Spleen (tissue), 11 donors: ENCODE measurements around the gene CACNA2D4. TPM values are rescaled to one million over a fixed set of nuclear protein-coding genes. Genes with fewer than 3 reads are reported as not detected.

Source experiments
- DNase-seq: peaks from one replicate; pipeline ENCODE4 v3.0.0-alpha.2; 2020
- H3K27ac ChIP-seq, 8 donors: fragments of 200-600 bp; sonication (generic) in 7 of 8; 1 replicate in 4 of 8; 2 replicates in 4 of 8; pipeline versions ENCODE4 v1.5.0 to v1.8.0; 2016 to 2021; ENCODE audit warnings: inconsistent platforms in 4 of 8, mild to moderate bottlenecking in 4 of 8, moderate library complexity in 1 of 8
- H3K27me3 ChIP-seq, 7 donors: fragments of 200-600 bp; sonication (generic) in 6 of 7; replicated peaks in 1 of 7; 1 replicate in 4 of 7; 2 replicates in 3 of 7; pipeline versions ENCODE4 v1.5.0 to v1.8.0; 2016 to 2021; ENCODE audit warnings: inconsistent platforms in 3 of 7, mild to moderate bottlenecking in 1 of 7
- H3K36me3 ChIP-seq, 6 donors: fragments of 200-600 bp; sonication (generic) in 5 of 6; 1 replicate in 4 of 6; 2 replicates in 2 of 6; pipeline versions ENCODE4 v1.5.0 to v1.8.0; 2016 to 2021; ENCODE audit warnings: inconsistent platforms in 2 of 6
- H3K4me1 ChIP-seq, 6 donors: fragments of 200-600 bp; sonication (generic) in 5 of 6; 1 replicate in 3 of 6; 2 replicates in 3 of 6; pipeline versions ENCODE4 v1.5.0 to v1.8.0; 2016 to 2021; ENCODE audit warnings: inconsistent platforms in 3 of 6
- H3K4me3 ChIP-seq, 8 donors: fragments of 200-600 bp; sonication (generic) in 7 of 8; 1 replicate in 4 of 8; 2 replicates in 4 of 8; pipeline versions ENCODE4 v1.5.0 to v1.8.0; 2016 to 2021; ENCODE audit warnings: inconsistent platforms in 4 of 8, mild to moderate bottlenecking in 4 of 8, moderate library complexity in 2 of 8
- H3K9me3 ChIP-seq, 8 donors: fragments of 200-600 bp; sonication (generic) in 7 of 8; 1 replicate in 4 of 8; 2 replicates in 4 of 8; pipeline versions ENCODE4 v1.5.0 to v1.8.0; 2016 to 2021; ENCODE audit warnings: inconsistent platforms in 4 of 8
- CTCF ChIP-seq, 11 experiments: fragments of 200-600 bp in 7 of 11; fragments of 450-650 bp in 4 of 11; sonication (generic) in 4 of 11; IDR thresholded peaks in 8 of 11; conservative IDR thresholded peaks in 3 of 11; 1 replicate in 7 of 11; 2 replicates in 4 of 11; pipeline versions ENCODE4 v1.4.0 to v1.8.0; 2016 to 2021; ENCODE audit warnings: antibody characterized with exemption in 11 of 11, inconsistent platforms in 4 of 11, mild to moderate bottlenecking in 1 of 11
- POLR2A ChIP-seq, 3 donors: fragments of 450-650 bp; IDR thresholded peaks; one replicate each; pipeline ENCODE4 v1.5.1; 2017; ENCODE audit warnings: antibody characterized with exemption in 3 of 3, mild to moderate bottlenecking in 1 of 3
- POLR2AphosphoS5 ChIP-seq, 3 donors: sonication (generic); formaldehyde crosslinking; IDR thresholded peaks; one replicate each; pipeline ENCODE4 v1.5.1; 2017; ENCODE audit warnings: antibody characterized with exemption in 3 of 3
- WGBS, 5 donors: extraction: QIAGEN DNeasy Blood & Tissue Kit in 3 of 5; methylation state at CpG; one replicate each; pipeline versions ENCODE4 v1.1.5 to v1.1.7; 2013 to 2018; 5-methylcytosine and 5-hydroxymethylcytosine counted together
- intact Hi-C: fragments of 100-400 bp; cut with DNase I; formaldehyde crosslinking; loops from one replicate; pipeline ENCODE4 v1.15.0; 2023; ENCODE audit warnings: low total_unique reads
- polyA plus RNA-seq, 3 donors: library from polyadenylated mRNA; stranded (reverse); fragments of 200-250 nt; gene quantifications; one replicate each; pipeline ENCODE4 v1.2.1, GENCODE V29; 2013
- total RNA-seq, 7 donors: library from RNA; depleted of rRNA in 3 of 7; stranded (reverse); fragments of >200 nt in 3 of 7; fragmentation: NEBNext Ultra II Directional in 4 of 7; extraction: Animal tissue kit (Norgen Biotek cat#: 25700) in 4 of 7; gene quantifications; one replicate each; pipeline versions ENCODE4 v1.1.0 to v1.2.1, GENCODE V29; 2016 to 2021
- donor health status: healthy with polysubstance abuse.
- donor health status: DM: no; HTN: no; CAD: no; lungs with moderate emphysema.
- donor health status: DM: no; HTN: no; CAD: no.
- donor health status: Bipolar disorder and iron deficiency.
- donor health status: healthy.
- donor health status: DM: no; HTN: no; CAD: no.
- donor health status: DM: yes; HTN: yes; CAD: no.

CACNA2D4 gene
- total and polyA plus RNA-seq, 10 donors = 3.3 to 11.8 (median 7.0) TPM

- H3K27me3 ChIP-seq = no peaks in the 10 kb centered on the region
- peaks cover 0 to 40% (median 10%) of the 10 kb centered on the region in 6 donors for H3K4me1 ChIP-seq
- intact Hi-C loops = no loop called here
- DNase-seq = peak; percentile 66
- H3K36me3 ChIP-seq = no peaks in the 10 kb centered on the region
- 81 to 93% (median 88%) methylated on average over 7 of the region's 7 CpGs for WGBS, 5 donors
- TF ChIP-seq POLR2A (IDR thresholded peaks at IDR 0.05) = no peak
- no peak for TF ChIP-seq POLR2AphosphoS5 (IDR thresholded peaks at IDR 0.05)
- no peak for TF ChIP-seq CTCF (IDR thresholded peaks at IDR 0.05 in 8 of 11, conservative IDR thresholded peaks at IDR 0.05 in 3 of 11)
- no peaks in the 10 kb centered on the region for H3K9me3 ChIP-seq
- no peak overlapping the region for H3K27ac ChIP-seq
- no peak overlapping the region for H3K4me3 ChIP-seq
These were observed 114.7 kb downstream of the CACNA2D4 start for GRCh38 chr12:1803736-1804135.

GRCh38 chr12:1801303-1801975, 117.0 kb downstream of the CACNA2D4 start:
- intact Hi-C loops = no loop called here
- no peaks in the 10 kb centered on the region for H3K36me3 ChIP-seq
- WGBS, 5 donors = 70 to 81% (median 73%) methylated on average over 13 to 16 of the region's 16 CpGs
- TF ChIP-seq CTCF (IDR thresholded peaks at IDR 0.05 in 8 of 11, conservative IDR thresholded peaks at IDR 0.05 in 3 of 11) (no peak), POLR2A (IDR thresholded peaks at IDR 0.05) (no peak), POLR2AphosphoS5 (IDR thresholded peaks at IDR 0.05) (no peak)
- DNase-seq = peak; percentile 37
- no peak overlapping the region for H3K27ac ChIP-seq
- peaks cover 4 to 54% (median 21%) of the 10 kb centered on the region in 6 donors for H3K4me1 ChIP-seq
- no peak overlapping the region for H3K4me3 ChIP-seq
- no peaks in the 10 kb centered on the region for H3K9me3 ChIP-seq
- no peaks in the 10 kb centered on the region for H3K27me3 ChIP-seq

DNA sequence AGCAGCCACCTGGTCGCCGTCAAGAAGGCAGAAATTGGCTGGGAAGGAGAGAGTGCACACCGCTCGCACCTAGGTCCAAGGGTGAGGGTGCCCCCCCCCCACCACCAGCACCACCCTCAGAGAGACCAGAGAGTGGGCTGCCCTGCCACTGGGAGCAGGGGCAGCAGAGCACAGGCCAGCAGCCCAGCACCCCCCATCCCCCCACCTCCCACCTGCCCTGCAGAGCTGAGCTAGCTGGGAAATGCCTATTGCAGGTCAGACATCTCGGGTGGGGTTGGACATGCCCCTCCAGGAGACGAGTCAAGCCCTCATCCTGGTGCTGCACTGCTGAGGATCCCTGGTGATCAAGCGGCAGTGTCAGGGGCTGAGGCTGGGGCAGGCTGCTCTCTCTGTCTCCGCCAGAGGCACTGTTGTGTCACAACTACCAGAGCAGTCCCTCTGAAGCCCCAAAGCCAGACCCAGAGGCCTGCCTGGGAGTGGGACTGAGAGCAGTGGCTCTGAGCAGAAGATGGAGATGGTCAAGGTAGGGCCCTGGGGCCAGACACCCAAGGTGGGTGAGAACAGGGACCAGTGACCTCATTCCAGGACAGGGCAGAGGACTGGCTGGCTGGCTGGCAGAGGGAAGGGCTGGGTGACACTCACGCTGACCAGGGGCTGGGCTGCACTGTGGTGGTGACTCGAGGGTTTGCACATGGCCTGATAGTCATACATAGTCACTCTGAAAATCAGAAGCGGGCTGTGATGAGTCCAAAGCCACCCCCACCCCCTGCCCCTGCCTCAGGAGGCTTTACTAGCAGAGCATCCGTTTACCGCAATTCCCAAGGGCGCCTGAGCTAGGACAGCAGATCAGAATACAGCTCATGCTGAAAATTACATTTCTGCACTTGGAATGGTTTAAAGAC, 117.8 kb downstream of the CACNA2D4 start:
- peak overlapping the region in 1 of 8 donors; percentile 10 for H3K27ac ChIP-seq
- TF ChIP-seq CTCF (IDR thresholded peaks at IDR 0.05 in 8 of 11, conservative IDR thresholded peaks at IDR 0.05 in 3 of 11) (peak in 5 of 11 experiments; percentile 6 to 84 (median 52)), POLR2AphosphoS5 (IDR thresholded peaks at IDR 0.05) (no peak), POLR2A (IDR thresholded peaks at IDR 0.05) (no peak)
- H3K9me3 ChIP-seq = no peaks in the 10 kb centered on the region
- intact Hi-C loops = no loop called here
- DNase-seq = peak; percentile 80
- H3K27me3 ChIP-seq = no peaks in the 10 kb centered on the region
- H3K36me3 ChIP-seq = no peaks in the 10 kb centered on the region
- WGBS, 5 donors = 69 to 76% (median 74%) methylated on average over 10 to 14 of the region's 14 CpGs
- H3K4me1 ChIP-seq = peaks cover 7 to 54% (median 23%) of the 10 kb centered on the region in 6 donors
- no peak overlapping the region for H3K4me3 ChIP-seq
